Subcutaneous abdominal adipose tissue (tissue), 5 donors: ENCODE data around the gene ACSF3.

Source experiments
- H3K27ac ChIP-seq: one replicate; pipeline ENCODE4 v1.7.0; 2013; ENCODE audit warnings: low read depth, mild to moderate bottlenecking, inconsistent platforms, low read length, moderate library complexity
- H3K27me3 ChIP-seq, 5 donors: one replicate each; pipeline ENCODE4 v1.7.0; 2013; ENCODE audit warnings: low read length in 5 of 5, inconsistent platforms in 1 of 5; ENCODE audit not compliant: control insufficient read depth in 5 of 5, insufficient read depth in 4 of 5
- H3K36me3 ChIP-seq, 5 donors: one replicate each; pipeline ENCODE4 v1.7.0; 2013; ENCODE audit warnings: low read length in 5 of 5; ENCODE audit not compliant: control insufficient read depth in 5 of 5, insufficient read depth in 5 of 5
- H3K4me1 ChIP-seq, 5 donors: one replicate each; pipeline ENCODE4 v1.7.0; 2013; ENCODE audit warnings: low read length in 5 of 5, mild to moderate bottlenecking in 3 of 5, moderate library complexity in 1 of 5; ENCODE audit not compliant: control insufficient read depth in 5 of 5, insufficient read depth in 5 of 5
- H3K4me3 ChIP-seq, 5 donors: one replicate each; pipeline ENCODE4 v1.7.0; 2013; ENCODE audit warnings: low read length in 5 of 5, low read depth in 1 of 5
- H3K9ac ChIP-seq, 5 donors: one replicate each; pipeline ENCODE4 v1.7.0; 2013; ENCODE audit warnings: low read length in 5 of 5, mild to moderate bottlenecking in 4 of 5, moderate library complexity in 3 of 5
- H3K9me3 ChIP-seq, 5 donors: one replicate each; pipeline ENCODE4 v1.7.0; 2013; ENCODE audit warnings: low read length in 5 of 5; ENCODE audit not compliant: control insufficient read depth in 5 of 5
- donor health status: healthy.
- donor health status: healthy.
- donor health status: healthy.
- donor health status: healthy.
- donor health status: healthy.

ACSF3 gene

GRCh38 chr16:89116341-89117226 is 22.9 kb downstream of the ACSF3 start:
- H3K27ac ChIP-seq, result no peak overlapping the region
- no peaks in the 10 kb centered on the region for H3K9me3 ChIP-seq
- H3K4me3 ChIP-seq, result no peak overlapping the region
- no peaks in the 10 kb centered on the region for H3K27me3 ChIP-seq
- H3K4me1 ChIP-seq, result peaks cover 2 to 14% (median 7%) of the 10 kb centered on the region in 5 donors
- H3K36me3 ChIP-seq, result peaks cover 4 to 93% (median 85%) of the 10 kb centered on the region in 5 donors
- H3K9ac ChIP-seq, result no peak overlapping the region

- Histone ChIP-seq H3K27ac (no peak overlapping the region), H3K4me1 (peaks cover 2 to 14% (median 7%) of the 10 kb centered on the region in 5 donors), H3K9me3 (no peaks in the 10 kb centered on the region), H3K36me3 (peaks cover under 1 to 92% (median 83%) of the 10 kb centered on the region in 5 donors), H3K9ac (no peak overlapping the region), H3K27me3 (no peaks in the 10 kb centered on the region), H3K4me3 (no peak overlapping the region)
These were observed 23.7 kb downstream of the ACSF3 start for GRCh38 chr16:89117227-89117974.

DNA sequence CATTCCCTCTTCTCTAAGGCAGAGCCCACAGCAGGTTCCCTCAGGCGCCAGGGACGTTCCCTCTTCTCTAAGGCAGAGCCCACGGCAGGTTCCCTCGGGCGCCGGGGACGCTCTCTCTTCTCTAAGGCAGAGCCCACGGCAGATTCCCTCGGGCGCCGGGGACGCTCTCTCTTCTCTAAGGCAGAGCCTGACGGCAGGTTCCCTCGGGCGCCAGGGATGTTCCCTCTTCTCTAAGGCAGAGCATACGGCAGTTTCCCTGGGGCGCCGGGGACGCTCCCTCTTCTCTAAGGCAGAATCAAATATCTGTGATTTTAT is 24.3 kb downstream of the ACSF3 start:
- peaks cover under 1 to 14% (median 7%) of the 10 kb centered on the region in 5 donors for H3K4me1 ChIP-seq
- H3K36me3 ChIP-seq, result peaks cover 0 to 91% (median 80%) of the 10 kb centered on the region in 5 donors
- H3K27ac ChIP-seq, result no peak overlapping the region
- H3K9ac ChIP-seq, result no peak overlapping the region
- no peaks in the 10 kb centered on the region for H3K27me3 ChIP-seq
- no peak overlapping the region for H3K4me3 ChIP-seq
- H3K9me3 ChIP-seq, result no peaks in the 10 kb centered on the region

DNA sequence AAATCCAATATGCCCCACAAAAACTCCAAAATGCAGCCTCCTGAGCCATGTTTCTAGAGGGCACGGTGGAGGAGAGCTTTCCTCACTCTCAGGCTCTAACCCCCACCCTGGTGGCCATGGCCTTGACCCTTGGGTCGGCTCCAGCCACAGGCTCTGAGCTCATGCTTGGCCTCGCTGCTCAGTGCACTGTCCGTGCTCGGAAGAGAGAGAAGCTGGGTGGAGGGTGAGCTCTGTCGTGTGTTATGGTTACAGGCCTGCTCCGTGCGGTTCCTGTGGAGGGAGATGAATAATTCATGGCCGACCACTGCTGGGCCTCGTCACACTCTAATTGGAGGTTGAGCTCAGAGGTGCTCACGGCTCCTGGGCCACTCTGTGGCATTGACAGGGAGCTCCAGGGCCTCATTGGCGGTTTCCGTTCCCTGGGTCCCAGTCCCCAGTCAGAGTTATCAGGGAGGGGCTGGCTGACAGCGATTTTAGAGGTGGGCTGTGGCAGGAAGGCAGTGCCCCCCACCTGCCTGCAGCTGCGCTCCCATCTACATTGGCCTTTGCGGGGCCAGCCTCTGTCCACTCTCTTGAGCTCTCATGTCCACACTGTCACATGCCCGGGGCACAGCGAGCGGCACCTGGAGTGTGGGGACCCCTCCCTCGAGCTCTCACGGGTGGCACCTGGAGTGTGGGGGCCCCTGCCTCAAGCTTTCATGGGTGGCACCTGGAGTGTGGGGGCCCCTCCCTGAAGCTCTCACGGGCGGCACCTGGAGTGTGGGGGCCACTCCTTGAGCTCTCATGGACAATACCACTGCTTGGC is 24.9 kb downstream of the ACSF3 start:
- no peaks in the 10 kb centered on the region for H3K27me3 ChIP-seq
- no peaks in the 10 kb centered on the region for H3K9me3 ChIP-seq
- H3K9ac ChIP-seq, result no peak overlapping the region
- no peak overlapping the region for H3K4me3 ChIP-seq
- H3K27ac ChIP-seq, result no peak overlapping the region
- H3K4me1 ChIP-seq, result peaks cover 0 to 14% (median 7%) of the 10 kb centered on the region in 5 donors
- peaks cover 0 to 91% (median 80%) of the 10 kb centered on the region in 5 donors for H3K36me3 ChIP-seq

DNA sequence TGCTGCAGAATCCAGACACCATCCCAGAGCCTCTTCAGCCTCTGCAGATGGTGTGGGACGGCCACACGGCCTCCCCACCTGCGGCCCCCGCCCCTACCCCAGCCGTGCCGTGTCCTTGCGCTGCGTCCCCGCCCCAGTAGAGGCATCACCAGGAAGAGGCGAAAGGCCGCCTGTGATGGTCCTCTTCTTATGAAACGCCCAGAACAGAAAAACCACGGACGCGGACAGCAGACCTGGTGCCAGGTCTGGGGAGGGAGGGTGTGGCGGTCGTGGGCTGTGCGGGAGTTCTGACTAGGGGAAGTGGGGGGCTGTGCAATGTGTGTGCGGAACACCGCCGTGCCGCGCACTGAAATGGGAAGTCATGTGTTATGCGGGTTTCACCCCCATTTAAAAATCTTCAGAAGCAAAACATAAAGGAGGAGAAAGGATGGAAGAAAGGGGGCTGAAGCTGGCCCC is 25.5 kb downstream of the ACSF3 start:
- Histone ChIP-seq H3K27ac (no peak overlapping the region), H3K36me3 (peaks cover 0 to 91% (median 81%) of the 10 kb centered on the region in 5 donors), H3K9ac (no peak overlapping the region), H3K4me3 (no peak overlapping the region), H3K9me3 (no peaks in the 10 kb centered on the region), H3K4me1 (peaks cover 0 to 12% (median 7%) of the 10 kb centered on the region in 5 donors), H3K27me3 (no peaks in the 10 kb centered on the region)

DNA sequence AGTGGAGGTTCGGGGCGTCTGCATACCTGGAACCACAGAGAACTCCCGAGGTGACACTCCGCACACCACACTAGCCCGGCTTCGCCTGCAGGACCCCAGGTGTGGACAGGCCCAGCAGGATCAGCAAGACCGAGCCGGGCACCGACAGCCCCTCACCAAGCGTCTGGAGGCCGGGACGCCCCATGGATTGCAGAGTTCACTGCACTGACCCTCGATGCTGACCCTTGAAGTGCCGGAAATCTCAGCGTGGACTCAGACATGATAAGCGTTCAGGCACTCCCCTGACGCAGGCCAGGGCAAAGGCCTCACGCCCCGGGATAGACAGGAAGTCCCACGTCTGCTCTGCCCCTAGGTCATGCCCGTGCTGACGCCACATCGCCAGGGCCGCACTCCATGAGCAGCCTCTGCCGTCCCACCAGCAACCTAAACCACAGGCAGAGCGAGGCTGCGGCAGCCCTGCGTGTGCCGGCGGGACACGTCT is 26.0 kb downstream of the ACSF3 start:
- Histone ChIP-seq H3K9ac (no peak overlapping the region), H3K4me1 (peaks cover 0 to 8% (median 3%) of the 10 kb centered on the region in 5 donors), H3K9me3 (no peaks in the 10 kb centered on the region), H3K36me3 (peaks cover 0 to 91% (median 80%) of the 10 kb centered on the region in 5 donors), H3K4me3 (no peak overlapping the region), H3K27ac (no peak overlapping the region), H3K27me3 (no peaks in the 10 kb centered on the region)

DNA sequence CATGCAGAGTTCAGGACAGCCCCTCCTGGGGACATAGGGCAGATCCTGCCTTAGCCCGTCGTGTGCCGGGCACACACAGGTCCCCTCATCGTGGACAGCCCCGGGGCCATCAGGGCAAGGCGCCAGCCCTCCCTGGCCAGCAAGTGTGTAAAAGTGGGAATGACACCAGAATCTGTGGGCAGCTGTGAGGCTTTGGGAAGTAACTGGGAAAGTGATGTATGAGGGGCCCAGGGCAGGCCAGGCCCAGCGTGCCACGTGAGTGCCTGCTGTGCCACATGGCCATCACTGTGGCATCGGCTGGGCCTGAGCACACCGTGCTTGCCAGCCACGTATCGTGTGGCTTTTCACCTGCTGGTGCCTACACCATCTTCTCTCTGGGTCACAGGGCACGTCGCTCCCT is 26.6 kb downstream of the ACSF3 start:
- H3K36me3 ChIP-seq, result peaks cover 0 to 85% (median 75%) of the 10 kb centered on the region in 5 donors
- H3K9ac ChIP-seq, result no peak overlapping the region
- no peak overlapping the region for H3K27ac ChIP-seq
- H3K9me3 ChIP-seq, result no peaks in the 10 kb centered on the region
- no peaks in the 10 kb centered on the region for H3K27me3 ChIP-seq
- peaks cover 0 to 3% (median 0%) of the 10 kb centered on the region in 5 donors for H3K4me1 ChIP-seq
- no peak overlapping the region for H3K4me3 ChIP-seq

DNA sequence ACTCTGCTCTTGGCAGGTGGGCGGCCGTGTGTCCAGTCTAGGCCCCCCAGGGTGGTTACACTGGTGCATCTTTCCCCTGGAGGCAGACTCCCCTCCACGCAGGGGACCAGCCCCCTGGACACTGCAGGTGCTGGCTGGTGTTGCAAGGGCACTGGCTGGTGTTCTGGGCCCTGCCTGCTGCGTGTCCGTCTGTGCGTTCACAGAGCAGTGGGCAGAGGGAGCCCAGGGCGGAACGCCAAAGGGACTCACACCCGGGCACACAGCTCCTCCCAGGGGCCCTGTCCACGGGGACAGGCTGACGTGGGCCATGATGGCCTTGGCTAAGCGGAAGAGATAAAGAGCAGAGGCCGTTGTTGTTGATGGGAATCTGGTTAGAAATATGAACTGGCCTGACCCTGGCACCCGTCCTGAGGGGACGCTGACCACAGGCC is 27.3 kb downstream of the ACSF3 start:
- Histone ChIP-seq H3K27ac (no peak overlapping the region), H3K27me3 (no peaks in the 10 kb centered on the region), H3K36me3 (peaks cover 3 to 88% (median 76%) of the 10 kb centered on the region in 5 donors), H3K9ac (no peak overlapping the region), H3K9me3 (peaks cover 0 to 5% (median 0%) of the 10 kb centered on the region in 5 donors), H3K4me1 (peaks cover 0 to 3% (median 0%) of the 10 kb centered on the region in 5 donors), H3K4me3 (no peak overlapping the region)

DNA sequence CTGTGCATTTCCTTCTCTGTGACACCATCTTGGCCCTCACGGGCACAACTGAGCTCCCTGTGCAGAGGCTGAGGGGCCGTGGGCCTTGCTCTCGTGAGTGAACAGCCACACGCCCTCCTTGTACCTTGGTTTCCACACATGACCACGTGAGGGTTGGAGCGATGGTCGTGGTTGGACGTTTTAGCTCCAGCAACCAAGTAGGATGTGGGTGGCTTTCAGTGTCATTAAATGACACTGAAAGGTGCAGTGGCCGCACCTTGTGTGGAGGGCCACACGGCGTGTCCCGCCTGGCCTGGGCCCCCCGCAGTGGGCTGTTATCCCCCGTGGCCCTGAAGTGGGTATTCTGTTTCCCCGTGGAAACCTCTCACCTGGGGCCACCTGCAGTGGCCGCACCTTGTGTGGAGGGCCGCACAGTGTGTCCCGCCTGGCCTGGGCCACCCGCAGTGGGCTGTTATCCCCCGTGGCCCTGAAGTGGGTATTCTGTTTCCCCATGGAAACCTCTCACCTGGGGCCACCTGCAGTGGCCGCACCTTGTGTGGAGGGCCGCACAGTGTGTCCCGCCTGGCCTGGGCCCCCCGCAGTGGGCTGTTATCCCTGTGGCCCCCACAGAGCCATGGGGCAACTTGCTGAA is 28.2 kb downstream of the ACSF3 start:
- Histone ChIP-seq H3K9ac (no peak overlapping the region), H3K4me3 (no peak overlapping the region), H3K36me3 (peaks cover 5 to 79% (median 69%) of the 10 kb centered on the region in 5 donors), H3K27ac (no peak overlapping the region), H3K27me3 (no peaks in the 10 kb centered on the region), H3K4me1 (no peaks in the 10 kb centered on the region), H3K9me3 (peaks cover 0 to 6% (median 0%) of the 10 kb centered on the region in 5 donors)
